Aorta (tissue), 5 donors: ENCODE measurements around the gene ATF4. TPM values are rescaled to one million over a fixed set of nuclear protein-coding genes. Genes with fewer than 3 reads are reported as not detected.

Experiments used
- ATAC-seq: fragments of 200-7000 bp; cut with Tn5 transposase; one replicate; pipeline ENCODE4 v1.9.1; 2022; ENCODE audit warnings: moderate library complexity; ENCODE audit not compliant: low FRiP score
- DNase-seq, 2 donors: peaks; one replicate each; pipeline ENCODE4 v3.0.0-alpha.2; 2020
- H3K27ac ChIP-seq, 2 donors: one replicate each; pipeline ENCODE4 v1.5.1; 2013; ENCODE audit warnings: low read length in 2 of 2, mild to moderate bottlenecking in 2 of 2, moderate library complexity in 2 of 2, control low read depth in 1 of 2, inconsistent platforms in 1 of 2, low read depth in 1 of 2
- H3K27me3 ChIP-seq, 2 donors: one replicate each; pipeline ENCODE4 v1.6.1; 2013; ENCODE audit warnings: control low read depth in 1 of 2, low read length in 1 of 2, mild to moderate bottlenecking in 1 of 2, moderate library complexity in 1 of 2; ENCODE audit not compliant: insufficient read depth in 2 of 2, control insufficient read depth in 1 of 2
- H3K36me3 ChIP-seq, 2 donors: one replicate each; pipeline ENCODE4 v1.6.1; 2013; ENCODE audit warnings: control low read depth in 1 of 2, low read length in 1 of 2, mild to moderate bottlenecking in 1 of 2; ENCODE audit not compliant: insufficient read depth in 2 of 2, control insufficient read depth in 1 of 2
- H3K4me1 ChIP-seq, 2 donors: one replicate each; pipeline ENCODE4 v1.6.1; 2013; ENCODE audit warnings: low read length in 2 of 2, control low read depth in 1 of 2, mild to moderate bottlenecking in 1 of 2, moderate library complexity in 1 of 2; ENCODE audit not compliant: insufficient read depth in 2 of 2, control insufficient read depth in 1 of 2
- H3K4me3 ChIP-seq, 2 donors: one replicate each; pipeline ENCODE4 v1.5.1; 2013; ENCODE audit warnings: low read length in 2 of 2, control low read depth in 1 of 2, mild to moderate bottlenecking in 1 of 2
- H3K9me3 ChIP-seq: one replicate; pipeline ENCODE4 v1.6.1; 2013; ENCODE audit warnings: mild to moderate bottlenecking, low read length; ENCODE audit not compliant: control insufficient read depth
- WGBS, 2 donors: extraction: QIAGEN DNeasy Blood & Tissue Kit; methylation state at CpG; one replicate each; pipeline ENCODE4 v1.1.7; 2013; 5-methylcytosine and 5-hydroxymethylcytosine counted together
- intact Hi-C, 2 donors: fragments of 100-400 bp; cut with DNase I; formaldehyde crosslinking; loops; one replicate each; pipeline versions ENCODE4 v1.14.2 to v1.15.0; 2022
- polyA plus RNA-seq, 2 donors: library from polyadenylated mRNA; stranded (reverse); fragments of 200-250 nt; gene quantifications; one replicate each; pipeline ENCODE4 v1.2.3, GENCODE V29; 2013
- total RNA-seq, 2 donors: library from RNA; stranded (reverse); fragmentation: NEBNext Ultra II Directional; extraction: Animal tissue kit (Norgen Biotek cat#: 25700); gene quantifications; one replicate each; pipeline ENCODE4 v1.2.1, GENCODE V29; 2021
- donor health status: healthy with polysubstance abuse.
- donor health status: Bipolar disorder and iron deficiency.
- donor health status: DM: no; HTN: no; CAD: no.
- donor health status: DM: no; HTN: no; CAD: no.
- donor health status: DM: yes; HTN: yes; CAD: no.

The ATF4 gene
- total and polyA plus RNA-seq, 4 donors: 305 to 759 (median 448) TPM

DNA sequence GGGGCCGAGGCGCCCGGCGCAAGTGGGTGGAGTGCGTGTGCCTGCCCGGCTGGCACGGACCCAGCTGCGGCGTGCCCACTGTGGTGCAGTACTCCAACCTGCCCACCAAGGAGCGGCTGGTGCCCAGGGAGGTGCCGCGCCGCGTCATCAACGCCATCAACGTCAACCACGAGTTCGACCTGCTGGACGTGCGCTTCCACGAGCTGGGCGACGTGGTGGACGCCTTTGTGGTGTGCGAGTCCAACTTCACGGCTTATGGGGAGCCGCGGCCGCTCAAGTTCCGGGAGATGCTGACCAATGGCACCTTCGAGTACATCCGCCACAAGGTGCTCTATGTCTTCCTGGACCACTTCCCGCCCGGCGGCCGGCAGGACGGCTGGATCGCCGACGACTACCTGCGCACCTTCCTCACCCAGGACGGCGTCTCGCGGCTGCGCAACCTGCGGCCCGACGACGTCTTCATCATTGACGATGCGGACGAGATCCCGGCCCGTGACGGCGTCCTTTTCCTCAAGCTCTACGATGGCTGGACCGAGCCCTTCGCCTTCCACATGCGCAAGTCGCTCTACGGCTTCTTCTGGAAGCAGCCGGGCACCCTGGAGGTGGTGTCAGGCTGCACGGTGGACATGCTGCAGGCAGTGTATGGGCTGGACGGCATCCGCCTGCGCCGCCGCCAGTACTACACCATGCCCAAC, 32.4 kb upstream of the ATF4 start:
- no peaks in the 10 kb centered on the region for H3K4me1 ChIP-seq
- H3K36me3 ChIP-seq: no peaks in the 10 kb centered on the region
- no peaks in the 10 kb centered on the region for H3K27me3 ChIP-seq
- WGBS, 2 donors: 96 to 97% methylated on average over 68 to 70 of the region's 70 CpGs
- no peak overlapping the region for H3K4me3 ChIP-seq
- H3K27ac ChIP-seq: no peak overlapping the region
- no peaks in the 10 kb centered on the region for H3K9me3 ChIP-seq
- DNase-seq: peak in 1 of 2 donors; percentile 37
- ATAC-seq: no peak
- intact Hi-C loops: no loop called here

DNA sequence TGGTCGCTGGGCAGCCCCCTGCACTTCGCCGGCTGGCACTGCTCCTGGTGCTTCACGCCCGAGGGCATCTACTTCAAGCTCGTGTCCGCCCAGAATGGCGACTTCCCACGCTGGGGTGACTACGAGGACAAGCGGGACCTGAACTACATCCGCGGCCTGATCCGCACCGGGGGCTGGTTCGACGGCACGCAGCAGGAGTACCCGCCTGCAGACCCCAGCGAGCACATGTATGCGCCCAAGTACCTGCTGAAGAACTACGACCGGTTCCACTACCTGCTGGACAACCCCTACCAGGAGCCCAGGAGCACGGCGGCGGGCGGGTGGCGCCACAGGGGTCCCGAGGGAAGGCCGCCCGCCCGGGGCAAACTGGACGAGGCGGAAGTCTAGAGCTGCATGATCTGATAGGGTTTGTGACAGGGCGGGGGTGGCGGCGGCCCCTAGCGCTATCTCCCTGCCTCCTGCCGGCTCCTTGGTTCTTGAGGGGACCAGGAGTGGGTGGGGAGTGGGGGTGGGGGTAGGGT, 31.7 kb upstream of the ATF4 start:
- ATAC-seq (peak; percentile 6), DNase-seq (peak in 1 of 2 donors; percentile 40)
- H3K27me3 ChIP-seq: no peaks in the 10 kb centered on the region
- no peak overlapping the region for H3K27ac ChIP-seq
- H3K4me3 ChIP-seq: no peak overlapping the region
- H3K36me3 ChIP-seq: no peaks in the 10 kb centered on the region
- intact Hi-C loops: no loop called here
- WGBS, 2 donors: 95 to 96% methylated on average over 38 to 39 of the region's 39 CpGs
- no peaks in the 10 kb centered on the region for H3K4me1 ChIP-seq
- H3K9me3 ChIP-seq: no peaks in the 10 kb centered on the region

DNA sequence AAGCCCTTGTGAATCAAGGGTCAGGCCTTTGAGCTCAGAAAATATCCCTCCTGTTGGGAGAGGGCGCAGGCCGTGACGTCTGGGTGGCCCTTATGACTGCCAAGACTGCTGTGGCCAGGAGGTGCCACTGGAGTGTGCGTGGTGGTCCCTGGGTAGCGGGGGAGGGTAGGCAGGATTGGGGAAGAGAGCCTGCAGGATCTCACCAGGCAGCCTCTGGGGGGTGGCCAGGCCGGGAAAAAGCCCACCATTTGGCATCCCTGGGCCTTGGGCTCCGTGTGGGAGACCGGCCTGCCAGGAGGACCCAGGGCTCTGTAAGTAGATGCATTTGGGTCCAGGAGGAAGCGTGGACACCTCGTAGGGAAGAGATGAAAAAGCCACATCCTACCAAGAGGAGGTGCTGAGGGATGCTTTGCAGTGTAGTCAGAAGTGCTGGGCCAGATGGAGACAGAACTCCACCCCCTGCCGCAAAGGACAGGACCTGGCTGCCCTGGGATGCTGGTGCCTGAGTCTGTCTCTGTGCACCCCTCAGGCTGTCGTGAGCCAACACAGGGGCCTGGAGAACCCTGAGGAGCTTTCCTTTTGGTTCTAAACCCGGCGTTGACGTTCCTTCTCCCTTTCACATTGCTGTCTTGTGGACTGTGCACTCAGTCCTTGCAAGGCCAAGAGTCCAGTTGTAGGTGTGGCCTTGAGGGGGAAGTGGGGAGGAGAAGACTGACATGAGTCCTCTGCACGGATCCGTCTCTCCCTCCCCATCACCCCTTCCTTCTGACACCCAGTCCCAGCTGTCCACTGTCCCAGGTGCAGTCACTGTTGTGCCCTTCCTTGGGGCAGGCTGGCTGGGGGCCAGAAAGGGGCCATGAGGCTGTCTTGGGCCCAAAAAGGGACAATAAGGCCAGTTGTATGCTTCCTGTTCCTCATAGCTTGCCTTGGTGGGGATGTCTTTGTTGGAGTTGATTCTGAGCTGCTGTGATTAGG, 31.0 kb upstream of the ATF4 start:
- ATAC-seq (no peak), DNase-seq (no peak)
- intact Hi-C loops: loop anchor here (5.0 to 10.0 kb wide), 2 partner anchors 52 to 85 kb away; no protein-coding TSS in a partner anchor
- Histone ChIP-seq H3K27ac (no peak overlapping the region), H3K4me3 (no peak overlapping the region), H3K27me3 (no peaks in the 10 kb centered on the region), H3K9me3 (no peaks in the 10 kb centered on the region), H3K4me1 (no peaks in the 10 kb centered on the region), H3K36me3 (no peaks in the 10 kb centered on the region)
- WGBS, 2 donors: 80 to 85% methylated on average over 17 of the region's 17 CpGs

DNA sequence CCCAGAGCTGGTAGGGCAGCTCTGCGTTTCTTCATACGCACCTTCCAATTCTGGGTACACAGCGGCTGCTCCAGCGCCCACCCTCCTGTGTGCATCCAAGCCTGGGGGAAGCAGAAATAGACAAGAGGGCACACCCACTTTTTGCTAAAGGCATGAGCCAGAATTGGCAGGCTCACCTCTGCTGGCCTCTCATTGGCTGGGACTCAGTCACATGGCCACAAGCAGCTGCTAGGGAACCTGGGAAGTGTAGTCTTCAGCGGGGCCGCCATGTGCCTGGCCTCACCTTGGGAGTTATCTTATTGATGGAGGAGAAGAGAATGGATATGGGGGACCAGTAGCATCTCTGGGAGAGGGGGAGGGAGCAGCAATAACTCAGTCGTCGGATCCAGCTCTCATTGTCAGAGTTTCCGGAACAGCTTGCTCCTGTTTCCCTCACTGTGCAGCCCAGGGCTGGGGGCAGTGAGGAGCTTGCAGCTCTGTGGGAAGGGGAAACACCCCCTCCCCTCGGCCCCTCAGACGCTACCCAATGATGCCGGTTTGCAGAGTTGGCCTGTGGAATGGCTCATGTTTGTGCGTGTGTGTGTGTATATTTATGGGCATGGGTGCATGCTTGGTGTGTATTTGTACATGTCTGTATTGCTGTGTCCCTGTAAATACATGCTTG, 30.1 kb upstream of the ATF4 start:
- Histone ChIP-seq H3K27me3 (no peaks in the 10 kb centered on the region), H3K36me3 (no peaks in the 10 kb centered on the region), H3K9me3 (no peaks in the 10 kb centered on the region), H3K4me1 (no peaks in the 10 kb centered on the region), H3K27ac (no peak overlapping the region), H3K4me3 (no peak overlapping the region)
- ATAC-seq: peak; percentile 83
- 48 to 53% methylated on average over 13 of the region's 13 CpGs for WGBS, 2 donors
- peak; percentile 90 to 91 for DNase-seq
- intact Hi-C loops: loop anchor here (5.0 to 10.0 kb wide), 2 partner anchors 53 to 85 kb away; no protein-coding TSS in a partner anchor

DNA sequence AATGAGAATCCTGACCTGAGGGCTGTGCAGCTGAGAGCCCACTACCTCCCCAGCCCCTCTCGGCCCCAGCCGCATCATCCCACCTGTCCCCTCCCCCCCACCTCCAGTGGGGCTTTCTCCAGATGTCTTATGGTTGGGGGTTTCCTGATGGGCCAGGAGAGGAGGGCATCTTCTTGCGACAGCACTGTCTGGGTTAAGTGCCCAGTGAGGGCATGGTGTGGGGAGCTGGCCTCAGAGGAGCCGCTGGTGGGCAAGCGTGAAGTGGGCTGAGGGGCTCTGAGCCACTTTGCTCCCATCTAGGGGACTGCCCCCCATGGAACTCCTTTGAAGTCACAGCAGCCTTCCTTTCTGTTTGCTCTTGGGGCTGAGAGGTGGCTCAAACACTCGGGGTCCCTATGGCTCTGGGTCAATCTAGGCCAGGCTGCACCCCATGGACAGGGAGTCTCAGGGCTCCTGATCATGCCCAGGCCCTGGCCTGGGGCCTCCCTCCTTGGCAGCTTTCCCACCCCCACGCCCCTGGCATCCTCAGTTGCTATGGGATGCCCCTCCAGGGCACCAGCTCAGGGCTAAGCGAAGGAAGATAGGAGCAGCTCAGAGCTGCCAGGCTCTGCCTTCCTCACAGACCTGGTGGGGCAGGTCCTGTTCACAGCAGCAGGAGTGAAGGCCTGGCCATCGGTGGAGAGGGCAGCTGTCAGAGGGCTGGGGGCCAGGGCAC, 29.2 kb upstream of the ATF4 start:
- 82 to 85% methylated on average over 9 of the region's 9 CpGs for WGBS, 2 donors
- H3K27me3 ChIP-seq: no peaks in the 10 kb centered on the region
- no peaks in the 10 kb centered on the region for H3K9me3 ChIP-seq
- no peaks in the 10 kb centered on the region for H3K4me1 ChIP-seq
- H3K36me3 ChIP-seq: no peaks in the 10 kb centered on the region
- ATAC-seq (no peak), DNase-seq (no peak)
- intact Hi-C loops: loop anchor here (5.0 to 10.0 kb wide), 2 partner anchors 54 to 86 kb away; no protein-coding TSS in a partner anchor
- no peak overlapping the region for H3K27ac ChIP-seq
- H3K4me3 ChIP-seq: no peak overlapping the region

DNA sequence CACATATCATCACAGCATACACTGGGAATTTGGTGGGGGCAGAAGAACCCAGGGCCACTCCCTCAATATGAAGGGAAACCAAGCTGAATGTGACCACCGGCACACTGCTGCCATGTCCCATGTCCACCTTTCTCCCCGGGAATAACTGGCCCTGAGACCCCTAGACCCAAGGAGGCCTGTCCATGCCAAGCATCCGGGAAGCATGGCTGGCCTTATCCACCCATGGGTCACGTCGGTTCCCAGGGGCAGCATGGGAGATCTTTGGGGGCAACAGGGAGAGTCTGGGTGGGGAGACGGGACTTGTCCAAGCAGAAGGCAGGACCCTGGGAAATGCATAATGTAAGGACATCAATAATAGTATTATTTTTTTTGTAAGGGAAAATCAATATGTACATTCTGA, 28.7 kb upstream of the ATF4 start:
- ATAC-seq: no peak
- no peak overlapping the region for H3K27ac ChIP-seq
- intact Hi-C loops: loop anchor here (5.0 to 10.0 kb wide), 2 partner anchors 54 to 87 kb away; no protein-coding TSS in a partner anchor
- DNase-seq: no peak
- no peaks in the 10 kb centered on the region for H3K9me3 ChIP-seq
- no peak overlapping the region for H3K4me3 ChIP-seq
- no peaks in the 10 kb centered on the region for H3K4me1 ChIP-seq
- no peaks in the 10 kb centered on the region for H3K36me3 ChIP-seq
- WGBS, 2 donors: 84 to 87% methylated on average over 6 of the region's 6 CpGs
- no peaks in the 10 kb centered on the region for H3K27me3 ChIP-seq

DNA sequence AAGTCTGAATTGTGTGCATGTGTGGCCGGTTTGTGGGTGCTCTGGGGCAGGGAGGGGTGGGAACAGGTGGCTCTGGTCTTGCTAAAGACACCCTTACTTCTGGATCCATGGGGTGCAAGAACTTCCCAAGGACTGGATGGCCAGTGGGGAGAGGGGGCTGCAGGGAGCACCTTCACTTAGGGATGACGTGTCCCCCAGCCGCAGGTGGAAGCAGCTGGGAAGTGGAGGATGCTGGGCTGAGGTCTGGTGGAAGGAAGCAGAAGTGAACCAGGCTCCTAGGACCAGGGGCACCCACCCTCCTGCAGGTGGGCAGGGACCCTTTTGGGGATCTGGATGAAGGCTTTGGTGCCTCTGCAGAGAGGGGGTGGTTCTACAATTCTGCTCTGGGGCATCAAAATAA, 28.2 kb upstream of the ATF4 start:
- Histone ChIP-seq H3K27ac (no peak overlapping the region), H3K4me1 (no peaks in the 10 kb centered on the region), H3K9me3 (no peaks in the 10 kb centered on the region), H3K36me3 (no peaks in the 10 kb centered on the region), H3K27me3 (no peaks in the 10 kb centered on the region), H3K4me3 (no peak overlapping the region)
- intact Hi-C loops: loop anchor here (5.0 to 10.0 kb wide), 2 partner anchors 55 to 87 kb away; no protein-coding TSS in a partner anchor
- 84 to 87% methylated on average over 3 of the region's 3 CpGs for WGBS, 2 donors
- DNase-seq (peak in 1 of 2 donors; percentile 42), ATAC-seq (no peak)

DNA sequence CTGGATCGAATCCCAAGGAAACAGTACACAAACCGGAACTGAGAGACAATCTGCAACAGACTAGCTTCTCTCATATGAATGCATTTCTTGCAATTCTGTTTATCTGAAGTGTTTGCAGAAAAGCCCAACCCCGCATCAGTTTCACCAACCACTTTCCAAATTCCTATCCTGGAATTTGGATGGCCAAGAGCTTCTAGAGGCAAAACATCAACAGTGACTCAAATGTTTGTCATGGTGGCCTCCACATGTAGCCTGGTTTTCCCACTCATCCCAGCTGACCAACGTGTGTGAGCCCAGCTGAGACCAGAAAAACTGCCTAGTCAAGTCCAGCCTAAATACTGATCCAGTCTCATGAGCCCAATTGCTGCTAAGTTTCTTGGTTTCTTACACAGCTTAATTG, 26.6 kb upstream of the ATF4 start:
- no peak overlapping the region for H3K4me3 ChIP-seq
- 33 to 35% methylated on average over 4 of the region's 4 CpGs for WGBS, 2 donors
- H3K4me1 ChIP-seq: no peaks in the 10 kb centered on the region
- no peaks in the 10 kb centered on the region for H3K9me3 ChIP-seq
- no peaks in the 10 kb centered on the region for H3K36me3 ChIP-seq
- no peak overlapping the region for H3K27ac ChIP-seq
- intact Hi-C loops: loop anchor here (1.0 to 10.0 kb wide), 3 partner anchors 36 to 89 kb away; no protein-coding TSS in a partner anchor
- DNase-seq: no peak
- no peaks in the 10 kb centered on the region for H3K27me3 ChIP-seq
- no peak for ATAC-seq
